ENCODE results near the gene ISM1. TPM values are rescaled to one million over a fixed set of nuclear protein-coding genes. Genes with fewer than 3 reads are reported as not detected.
A peak's percentile ranks its signal among the peaks of the same experiment; 100 is the strongest.

The ISM1 gene
- total RNA-seq, 1 donor = 1.2 TPM

GRCh38 chr20:13212750-13213149, 8.3 kb upstream of the ISM1 start:
- H3K4me1 ChIP-seq (ENCODE audit: insufficient read depth, low read length) = no peaks in the 10 kb centered on the region
- no peak overlapping the region for H3K4me3 ChIP-seq (ENCODE audit: low read length)
- no peaks in the 10 kb centered on the region for H3K9me3 ChIP-seq (ENCODE audit: low read depth, low read length)
- peaks cover 24% of the 10 kb centered on the region for H3K27me3 ChIP-seq (ENCODE audit: insufficient read depth, low read length)

DNA sequence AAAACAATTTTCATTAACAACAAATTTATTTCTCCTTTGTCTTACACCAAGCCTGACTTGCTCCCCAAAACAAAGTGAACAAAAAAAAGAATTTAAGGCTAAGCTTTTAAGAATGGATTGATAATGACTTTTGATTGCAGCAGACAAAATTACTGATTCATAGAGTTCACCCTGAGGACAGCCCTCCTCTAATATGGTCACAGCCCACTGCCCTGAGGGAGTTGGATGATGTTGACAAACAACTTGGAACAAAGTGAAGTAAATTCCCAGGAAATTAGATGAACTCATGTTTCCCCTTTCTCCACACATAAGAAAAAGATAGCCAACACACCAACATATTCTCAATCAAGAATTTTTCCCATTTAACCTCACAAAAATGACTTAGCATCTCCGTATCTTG, 7.7 kb upstream of the ISM1 start:
- Histone ChIP-seq H3K27me3 (ENCODE audit: insufficient read depth, low read length) (peaks cover 30% of the 10 kb centered on the region), H3K4me3 (ENCODE audit: low read length) (no peak overlapping the region), H3K9me3 (ENCODE audit: low read depth, low read length) (no peaks in the 10 kb centered on the region), H3K4me1 (ENCODE audit: insufficient read depth, low read length) (no peaks in the 10 kb centered on the region)

DNA sequence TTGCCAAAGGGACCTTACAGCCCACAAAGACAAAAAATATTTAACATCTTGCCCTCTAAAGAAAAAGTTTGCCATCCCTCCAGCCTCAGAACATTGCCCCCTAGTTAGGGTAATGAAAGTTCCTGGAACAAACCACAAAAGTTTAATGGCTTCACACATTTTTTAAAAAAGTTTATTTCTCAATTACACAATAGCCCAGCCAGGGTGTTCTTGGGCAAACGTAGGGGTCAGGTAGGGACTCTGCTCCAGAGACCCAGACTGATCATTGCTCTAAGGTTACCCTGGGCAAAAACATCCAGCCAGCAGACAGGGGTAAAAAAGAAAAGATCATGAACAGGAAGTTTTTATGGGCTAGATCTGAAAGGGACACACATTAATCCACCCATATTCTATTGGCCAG, 4.5 kb upstream of the ISM1 start:
- peaks cover 13% of the 10 kb centered on the region for H3K4me1 ChIP-seq (ENCODE audit: insufficient read depth, low read length)
- peaks cover 54% of the 10 kb centered on the region for H3K27me3 ChIP-seq (ENCODE audit: insufficient read depth, low read length)
- H3K9me3 ChIP-seq (ENCODE audit: low read depth, low read length) = no peaks in the 10 kb centered on the region
- no peak overlapping the region for H3K4me3 ChIP-seq (ENCODE audit: low read length)

- Histone ChIP-seq H3K9me3 (ENCODE audit: low read depth, low read length) (no peaks in the 10 kb centered on the region), H3K27me3 (ENCODE audit: insufficient read depth, low read length) (peaks cover 73% of the 10 kb centered on the region), H3K4me1 (ENCODE audit: insufficient read depth, low read length) (peaks cover 17% of the 10 kb centered on the region), H3K4me3 (ENCODE audit: low read length) (peak overlapping the region; percentile 23)
These were observed 1.5 kb upstream of the ISM1 start for GRCh38 chr20:13219327-13220193.

DNA sequence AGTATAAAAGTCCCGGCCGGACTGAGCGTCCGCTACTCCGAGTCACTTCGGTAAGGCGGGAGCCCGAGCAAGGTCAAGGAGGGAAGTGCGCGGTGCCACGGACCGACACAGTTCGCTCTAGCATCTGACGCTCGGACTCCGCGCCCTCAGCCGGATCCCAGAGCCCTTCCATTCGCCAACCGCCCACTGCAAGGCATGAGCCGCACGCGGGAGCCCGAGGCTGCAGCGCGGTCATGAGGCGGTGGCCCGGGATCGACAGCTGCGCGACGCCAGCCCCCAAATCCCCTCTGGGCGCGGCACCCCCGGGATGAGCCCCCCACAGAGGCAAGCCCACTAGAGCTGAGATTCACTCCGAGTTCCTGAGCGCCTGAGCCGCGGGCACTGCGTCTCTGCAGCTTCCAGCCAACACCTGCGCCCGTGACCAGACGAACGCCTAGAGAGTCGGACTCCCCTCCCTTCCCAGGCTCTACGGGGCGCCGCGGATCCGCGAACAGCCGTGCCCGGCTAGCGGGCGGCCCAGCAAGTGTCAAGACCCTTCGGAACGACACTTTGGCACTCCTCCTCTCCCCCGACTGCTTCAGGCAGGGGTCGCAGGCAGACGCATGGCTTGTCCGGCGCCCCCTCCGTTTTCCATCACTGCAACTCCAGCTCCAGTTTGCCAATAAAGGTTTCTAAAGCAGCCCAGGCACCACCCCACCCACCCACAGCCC, 725 bp upstream of the ISM1 start:
- Histone ChIP-seq H3K9me3 (ENCODE audit: low read depth, low read length) (no peaks in the 10 kb centered on the region), H3K4me3 (ENCODE audit: low read length) (peak overlapping the region; percentile 23), H3K4me1 (ENCODE audit: insufficient read depth, low read length) (peaks cover 17% of the 10 kb centered on the region), H3K27me3 (ENCODE audit: insufficient read depth, low read length) (peaks cover 70% of the 10 kb centered on the region)

DNA sequence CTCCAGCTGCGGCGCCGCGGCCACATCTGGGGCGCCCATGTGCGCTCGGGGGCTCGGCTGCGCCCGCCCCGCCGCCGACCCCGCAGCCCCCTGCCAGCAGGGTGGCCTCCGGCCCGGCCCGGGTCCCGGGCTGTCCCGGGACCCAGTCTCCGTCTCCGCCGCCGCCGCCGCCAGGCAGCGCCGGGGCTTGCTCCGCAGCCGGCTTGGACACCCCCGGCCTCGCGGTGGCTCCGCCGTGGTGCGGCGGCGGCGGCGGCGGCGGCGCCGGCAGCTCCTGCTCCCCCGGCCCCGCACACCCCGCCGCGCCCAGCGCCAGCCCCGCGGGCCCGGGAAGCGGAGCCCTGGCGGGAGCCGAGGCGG, 219 bp downstream of the ISM1 start:
- Histone ChIP-seq H3K9me3 (ENCODE audit: low read depth, low read length) (no peaks in the 10 kb centered on the region), H3K27me3 (ENCODE audit: insufficient read depth, low read length) (peaks cover 62% of the 10 kb centered on the region), H3K4me1 (ENCODE audit: insufficient read depth, low read length) (peaks cover 17% of the 10 kb centered on the region), H3K4me3 (ENCODE audit: low read length) (no peak overlapping the region)

DNA sequence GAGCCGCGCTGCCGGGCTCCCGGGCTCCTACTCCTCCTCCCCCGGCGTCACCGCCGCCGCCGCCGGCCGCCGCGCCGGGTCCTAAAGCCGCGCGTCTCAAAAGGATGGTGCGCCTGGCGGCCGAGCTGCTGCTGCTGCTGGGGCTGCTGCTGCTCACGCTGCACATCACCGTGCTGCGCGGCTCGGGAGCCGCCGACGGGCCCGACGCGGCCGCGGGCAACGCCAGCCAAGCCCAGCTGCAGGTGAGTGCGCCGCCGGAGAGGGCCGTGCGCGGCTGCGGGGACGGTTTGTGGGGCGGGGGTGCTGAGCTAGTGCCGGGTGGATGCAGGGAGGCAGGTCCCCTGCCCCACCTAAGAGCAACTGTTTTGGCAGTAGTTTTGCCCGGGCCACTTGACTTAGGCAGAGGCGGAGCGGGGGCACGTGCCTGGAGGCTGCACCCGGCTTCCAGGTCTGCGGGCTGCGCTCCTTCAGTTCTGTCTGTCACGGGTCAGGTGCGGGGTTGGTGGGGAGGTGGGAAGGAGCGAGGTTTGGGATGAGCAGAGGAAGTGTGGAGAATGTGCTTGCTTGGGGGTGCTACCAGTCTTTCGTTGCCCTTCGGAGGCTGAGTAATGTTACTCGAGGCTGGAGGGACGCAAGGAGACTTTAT, 722 bp downstream of the ISM1 start:
- Histone ChIP-seq H3K27me3 (ENCODE audit: insufficient read depth, low read length) (peaks cover 57% of the 10 kb centered on the region), H3K4me3 (ENCODE audit: low read length) (peak overlapping the region; percentile 24), H3K4me1 (ENCODE audit: insufficient read depth, low read length) (peaks cover 17% of the 10 kb centered on the region), H3K9me3 (ENCODE audit: low read depth, low read length) (no peaks in the 10 kb centered on the region)

DNA sequence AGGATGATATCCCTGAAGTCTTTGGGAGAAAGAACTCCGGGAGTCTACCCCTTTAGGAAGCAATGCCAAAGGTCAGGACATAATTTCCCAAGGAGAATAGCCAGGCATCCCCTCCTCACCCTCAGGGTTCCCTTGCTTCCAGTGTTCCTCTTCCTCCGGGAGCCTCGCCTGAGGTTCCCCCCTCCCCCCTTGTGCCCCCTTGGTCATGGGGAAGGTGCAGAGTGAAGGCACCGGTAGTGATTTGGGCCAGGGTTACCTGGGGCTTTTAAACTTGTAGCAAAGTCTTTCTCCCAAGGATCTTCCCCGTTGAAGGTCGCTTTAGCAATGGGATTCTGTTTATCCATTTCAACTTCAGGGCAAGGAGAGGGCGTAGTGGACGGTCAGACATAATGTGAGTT, 1.2 kb downstream of the ISM1 start:
- Histone ChIP-seq H3K27me3 (ENCODE audit: insufficient read depth, low read length) (peaks cover 56% of the 10 kb centered on the region), H3K4me3 (ENCODE audit: low read length) (no peak overlapping the region), H3K9me3 (ENCODE audit: low read depth, low read length) (no peaks in the 10 kb centered on the region), H3K4me1 (ENCODE audit: insufficient read depth, low read length) (peaks cover 17% of the 10 kb centered on the region)

DNA sequence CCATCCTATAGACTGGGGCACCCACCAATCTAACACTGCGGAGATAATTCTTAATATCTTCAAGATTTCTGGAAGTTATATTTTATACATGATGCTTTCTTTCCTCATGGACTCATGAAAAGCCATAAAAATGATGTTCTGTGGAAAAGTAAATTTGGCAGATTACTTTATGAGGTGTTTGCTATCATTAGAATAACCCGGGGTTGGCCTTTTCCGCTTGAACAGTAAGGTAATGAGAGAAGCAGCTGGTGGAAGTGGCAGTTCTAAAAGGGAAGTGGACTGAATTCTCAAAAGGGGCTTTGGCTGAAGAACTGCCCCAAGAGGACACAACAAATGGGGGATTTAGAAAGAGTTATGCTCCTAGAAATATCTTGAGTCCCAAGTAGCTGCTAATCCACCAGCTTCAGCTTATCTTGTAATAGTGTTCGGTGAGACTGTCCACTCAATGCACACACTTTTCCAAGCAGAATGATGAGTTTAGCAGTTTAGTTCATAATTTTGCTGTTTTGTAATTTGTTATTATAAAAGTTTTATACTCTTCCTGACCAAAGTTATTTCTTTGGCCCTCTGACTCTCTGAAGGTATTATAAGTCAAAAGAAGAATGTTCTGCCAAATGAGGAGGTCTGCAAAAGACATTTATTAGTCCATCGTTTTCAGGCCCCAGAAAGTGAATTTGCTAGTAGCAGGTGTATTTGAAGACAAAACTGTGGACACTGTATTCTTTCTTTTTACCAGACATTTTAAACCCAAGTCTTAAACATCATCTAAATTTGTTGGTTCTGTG, 2.9 kb downstream of the ISM1 start:
- no peak overlapping the region for H3K4me3 ChIP-seq (ENCODE audit: low read length)
- peaks cover 17% of the 10 kb centered on the region for H3K4me1 ChIP-seq (ENCODE audit: insufficient read depth, low read length)
- no peaks in the 10 kb centered on the region for H3K9me3 ChIP-seq (ENCODE audit: low read depth, low read length)
- peaks cover 40% of the 10 kb centered on the region for H3K27me3 ChIP-seq (ENCODE audit: insufficient read depth, low read length)

- Histone ChIP-seq H3K4me3 (ENCODE audit: low read length) (no peak overlapping the region), H3K9me3 (ENCODE audit: low read depth, low read length) (no peaks in the 10 kb centered on the region), H3K4me1 (ENCODE audit: insufficient read depth, low read length) (peaks cover 7% of the 10 kb centered on the region), H3K27me3 (ENCODE audit: insufficient read depth, low read length) (peaks cover 21% of the 10 kb centered on the region)
These were observed 5.3 kb downstream of the ISM1 start for GRCh38 chr20:13226367-13226766.

- Histone ChIP-seq H3K9me3 (ENCODE audit: low read depth, low read length) (no peaks in the 10 kb centered on the region), H3K4me3 (ENCODE audit: low read length) (no peak overlapping the region), H3K4me1 (ENCODE audit: insufficient read depth, low read length) (peaks cover 9% of the 10 kb centered on the region), H3K27me3 (ENCODE audit: insufficient read depth, low read length) (peaks cover 3% of the 10 kb centered on the region)
These were observed 7.7 kb downstream of the ISM1 start for GRCh38 chr20:13228771-13229170.

- Histone ChIP-seq H3K9me3 (ENCODE audit: low read depth, low read length) (no peaks in the 10 kb centered on the region), H3K4me1 (ENCODE audit: insufficient read depth, low read length) (peaks cover 9% of the 10 kb centered on the region), H3K4me3 (ENCODE audit: low read length) (no peak overlapping the region), H3K27me3 (ENCODE audit: insufficient read depth, low read length) (no peaks in the 10 kb centered on the region)
These were observed 8.5 kb downstream of the ISM1 start for GRCh38 chr20:13229538-13229937.

DNA sequence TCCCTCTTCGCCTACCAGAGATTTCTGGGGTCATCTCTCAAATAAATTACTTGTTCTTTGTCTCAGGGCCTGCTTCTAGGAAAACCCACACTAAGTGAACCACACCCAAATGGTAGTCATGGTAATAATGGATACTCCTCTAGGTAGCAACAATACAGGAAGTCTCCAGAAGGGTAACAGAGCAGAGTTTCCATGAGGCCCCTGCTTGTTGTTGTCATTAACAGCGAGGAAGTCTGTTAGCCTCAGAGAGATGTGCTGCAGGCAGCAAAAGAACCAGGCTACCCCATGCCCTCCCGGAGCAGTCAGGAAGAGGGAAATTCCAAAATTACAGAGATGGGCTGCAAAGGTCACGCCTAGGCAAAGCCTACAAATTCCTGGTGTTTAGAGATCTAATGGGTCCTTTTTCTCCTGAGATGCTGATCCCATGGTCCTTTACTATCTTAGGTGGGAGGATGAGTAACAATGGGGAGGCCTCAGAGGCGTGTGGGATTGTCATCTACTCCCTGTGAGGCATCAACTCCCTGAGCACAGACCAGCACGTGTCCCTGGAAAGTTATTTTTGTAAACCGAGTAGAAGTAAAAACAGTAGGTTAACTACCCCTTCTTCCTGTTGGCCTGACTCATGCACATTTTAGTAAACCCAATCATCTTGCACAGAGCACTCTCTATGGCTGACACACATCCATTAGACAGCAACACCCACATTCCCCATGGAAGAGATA, 10.1 kb downstream of the ISM1 start:
- Histone ChIP-seq H3K9me3 (ENCODE audit: low read depth, low read length) (no peaks in the 10 kb centered on the region), H3K4me3 (ENCODE audit: low read length) (no peak overlapping the region), H3K4me1 (ENCODE audit: insufficient read depth, low read length) (peaks cover 9% of the 10 kb centered on the region), H3K27me3 (ENCODE audit: insufficient read depth, low read length) (no peaks in the 10 kb centered on the region)

GRCh38 chr20:13232999-13233398, 11.9 kb downstream of the ISM1 start:
- no peaks in the 10 kb centered on the region for H3K27me3 ChIP-seq (ENCODE audit: insufficient read depth, low read length)
- no peak overlapping the region for H3K4me3 ChIP-seq (ENCODE audit: low read length)
- H3K9me3 ChIP-seq (ENCODE audit: low read depth, low read length) = no peaks in the 10 kb centered on the region
- H3K4me1 ChIP-seq (ENCODE audit: insufficient read depth, low read length) = peaks cover 9% of the 10 kb centered on the region

Data from mononuclear cell (primary cell).